DND-41 (cell line): ENCODE measurements around the gene OLAH.
A peak's percentile ranks its signal among the peaks of the same experiment; 100 is the strongest.

Experiments used
- ATAC-seq: fragments of 200-7000 bp; cut with Tn5 transposase; 3 replicates; pipeline ENCODE4 v1.9.1; 2021; ENCODE audit warnings: low read depth; ENCODE audit not compliant: insufficient read depth
- DNase-seq: peaks from one replicate; pipeline ENCODE4 v3.0.0-alpha.2; 2020
- H2AFZ ChIP-seq: 2 replicates; pipeline ENCODE4 v1.6.0; 2012; ENCODE audit warnings: low read depth, low read length
- H3K27ac ChIP-seq: 2 replicates; pipeline ENCODE4 v1.5.1; 2012; ENCODE audit warnings: low read length, inconsistent platforms
- H3K27me3 ChIP-seq: fragments of 200-600 bp; sonication (generic); 2 replicates; pipeline ENCODE4 v1.6.0; 2012; ENCODE audit warnings: low read length, mild to moderate bottlenecking, inconsistent platforms; ENCODE audit not compliant: insufficient read depth, poor library complexity
- H3K36me3 ChIP-seq: 2 replicates; pipeline ENCODE4 v1.5.1; 2012; ENCODE audit warnings: low read length, inconsistent platforms; ENCODE audit not compliant: insufficient read depth
- H3K4me1 ChIP-seq: 2 replicates; pipeline ENCODE4 v1.5.1; 2012; ENCODE audit warnings: mild to moderate bottlenecking, low read length; ENCODE audit not compliant: insufficient read depth
- H3K4me2 ChIP-seq: 2 replicates; pipeline ENCODE4 v1.6.0; 2012; ENCODE audit warnings: mild to moderate bottlenecking, moderate library complexity, low read length, inconsistent platforms; ENCODE audit not compliant: insufficient read depth
- H3K4me3 ChIP-seq, 2 experiments: fragments of 200-600 bp in 1 of 2; shearing (Covaris generic) in 1 of 2; 2 replicates each; pipeline ENCODE4 v1.5.1; 2012 to 2016; ENCODE audit warnings: inconsistent platforms in 2 of 2, low read length in 2 of 2, mild to moderate bottlenecking in 2 of 2, low read depth in 1 of 2, moderate library complexity in 1 of 2
- H3K79me2 ChIP-seq: 2 replicates; pipeline ENCODE4 v1.6.0; 2012; ENCODE audit warnings: low read length, inconsistent platforms; ENCODE audit not compliant: insufficient read depth
- H3K9ac ChIP-seq: 2 replicates; pipeline ENCODE4 v1.6.0; 2012; ENCODE audit warnings: low read depth, mild to moderate bottlenecking, inconsistent platforms, low read length, moderate library complexity
- H3K9me3 ChIP-seq: 2 replicates; pipeline ENCODE4 v1.5.1; 2012; ENCODE audit warnings: low read length, moderate library complexity, mild to moderate bottlenecking, inconsistent platforms; ENCODE audit not compliant: insufficient read depth, severe bottlenecking
- H4K20me1 ChIP-seq: 2 replicates; pipeline ENCODE4 v1.6.0; 2012; ENCODE audit warnings: low read length; ENCODE audit not compliant: insufficient read depth
- CTCF ChIP-seq: IDR thresholded peaks from 2 replicates; pipeline ENCODE4 v1.5.1; 2012; ENCODE audit warnings: borderline replicate concordance, low read length, moderate library complexity, mild to moderate bottlenecking; ENCODE audit not compliant: poor library complexity, severe bottlenecking; ENCODE audit errors: extremely low read depth
- EZH2 ChIP-seq: IDR thresholded peaks from 3 replicates; pipeline ENCODE4 v1.6.1; 2012; ENCODE audit warnings: borderline replicate concordance, low read depth, mild to moderate bottlenecking, moderate library complexity, low read length, inconsistent platforms; ENCODE audit not compliant: severe bottlenecking

OLAH gene

GRCh38 chr10:15097011-15097812 is 53.5 kb downstream of the OLAH start, which contains the start of gene RPP38:
Gene RPP38, plus strand, starts transcription at chr10:15097355. Its CDS starts 5,960 bp downstream, at chr10:15103315.
- Histone ChIP-seq H3K79me2 (peaks cover 49% of the 10 kb centered on the region), H3K36me3 (peaks cover 20% of the 10 kb centered on the region), H3K4me1 (peaks cover 31% of the 10 kb centered on the region), H4K20me1 (peaks cover 10% of the 10 kb centered on the region), H3K4me2 (peak within 1 kb of the TSS; percentile 90), H3K27ac (peak within 1 kb of the TSS; percentile 89), H3K9ac (peak within 1 kb of the TSS; percentile 75), H2AFZ (peak within 1 kb of the TSS; percentile 88), H3K9me3 (no peaks in the 10 kb centered on the region), H3K4me3 (peak within 1 kb of the TSS; percentile 57 to 70), H3K27me3 (no peaks in the 10 kb centered on the region)
- ATAC-seq = peak; percentile 86
- TF ChIP-seq CTCF = no peak
- TF ChIP-seq EZH2 = no peak
- DNase-seq = peak; percentile 92

- TF ChIP-seq CTCF = no peak
- no peak for TF ChIP-seq EZH2
- no peak for DNase-seq
- Histone ChIP-seq H3K79me2 (peaks cover 51% of the 10 kb centered on the region), H3K4me1 (peaks cover 31% of the 10 kb centered on the region), H4K20me1 (peaks cover 10% of the 10 kb centered on the region), H3K27me3 (no peaks in the 10 kb centered on the region), H3K9me3 (no peaks in the 10 kb centered on the region), H2AFZ (no peak overlapping the region), H3K36me3 (peaks cover 45% of the 10 kb centered on the region), H3K4me2 (0 out of 2 replicates have a peak overlapping the region, but pooled peaks have one; percentile 90), H3K27ac (no peak overlapping the region), H3K4me3 (no peak overlapping the region), H3K9ac (peak overlapping the region; percentile 14; the same call in 1 of the 2 replicates)
- ATAC-seq = no peak
Measured at GRCh38 chr10:15099886-15100285, 56.1 kb downstream of the OLAH start.

- Histone ChIP-seq H3K79me2 (peaks cover 39% of the 10 kb centered on the region), H3K9me3 (no peaks in the 10 kb centered on the region), H3K4me2 (no peak overlapping the region), H3K9ac (no peak overlapping the region), H2AFZ (no peak overlapping the region), H3K4me3 (no peak overlapping the region), H4K20me1 (peaks cover 13% of the 10 kb centered on the region), H3K4me1 (peaks cover 18% of the 10 kb centered on the region), H3K36me3 (peaks cover 77% of the 10 kb centered on the region), H3K27ac (no peak overlapping the region), H3K27me3 (no peaks in the 10 kb centered on the region)
- DNase-seq (no peak), ATAC-seq (no peak)
- TF ChIP-seq CTCF = no peak
Measured at GRCh38 chr10:15103513-15103912, 59.8 kb downstream of the OLAH start.
